Omental fat pad (tissue), 4 donors: ENCODE data around the gene SDK1. TPM values are rescaled to one million over a fixed set of nuclear protein-coding genes. Genes with fewer than 3 reads are reported as not detected.
"Not testable (repeated sequence)": the region's sequence is repeated elsewhere in the genome, so short reads cannot be mapped to it uniquely, and the experiment has no call there.

Source experiments
- ATAC-seq: fragments of 150-250 bp; one replicate; pipeline ENCODE4 v1.9.1; 2016; ENCODE audit warnings: mild to moderate bottlenecking, moderate library complexity; ENCODE audit not compliant: low FRiP score
- DNase-seq: peaks from one replicate; pipeline ENCODE4 v3.0.0-alpha.2; 2019; ENCODE audit warnings: low spot score
- CTCF ChIP-seq, 3 donors: fragments of 450-650 bp; IDR thresholded peaks; one replicate each; pipeline ENCODE4 v1.5.1; 2016 to 2017; ENCODE audit warnings: antibody characterized with exemption in 3 of 3, mild to moderate bottlenecking in 3 of 3, moderate library complexity in 2 of 3
- total RNA-seq, 4 donors: library from RNA; depleted of rRNA; stranded (reverse); fragments of >200 nt; gene quantifications; one replicate each; pipeline ENCODE4 v1.1.0, GENCODE V29; 2016

SDK1 gene
- total RNA-seq, 4 donors from 2014 or later, result 2.5 to 14.7 (median 5.4) TPM

GRCh38 chr7:3960942-3961341, 659.9 kb downstream of the SDK1 start:
- no peak for TF ChIP-seq CTCF (IDR thresholded peaks at IDR 0.05)
- ATAC-seq (no peak), DNase-seq (no peak)

GRCh38 chr7:3961857-3962503, 660.9 kb downstream of the SDK1 start:
- TF ChIP-seq CTCF (IDR thresholded peaks at IDR 0.05), result no peak
- DNase-seq (no peak), ATAC-seq (no peak)

- ATAC-seq, result not testable (repeated sequence)
Observed at GRCh38 chr7:3963768-3964167, 662.7 kb downstream of the SDK1 start.

GRCh38 chr7:3964980-3965606, 664.0 kb downstream of the SDK1 start:
- no peak for TF ChIP-seq CTCF (IDR thresholded peaks at IDR 0.05)
- DNase-seq (no peak), ATAC-seq (no peak)

More at GRCh38 chr7:3963768-3964167, 662.7 kb downstream of the SDK1 start:
- not testable (repeated sequence) for DNase-seq

GRCh38 chr7:3965794-3966395, 664.8 kb downstream of the SDK1 start:
- ATAC-seq (no peak), DNase-seq (no peak)
- no peak for TF ChIP-seq CTCF (IDR thresholded peaks at IDR 0.05)

- ATAC-seq, result no peak
- TF ChIP-seq CTCF (IDR thresholded peaks at IDR 0.05), result no peak
- DNase-seq, result no peak
Observed at GRCh38 chr7:3968234-3968633, 667.2 kb downstream of the SDK1 start.

- DNase-seq (no peak), ATAC-seq (no peak)
- no peak for TF ChIP-seq CTCF (IDR thresholded peaks at IDR 0.05)
Observed at GRCh38 chr7:3969286-3969685, 668.2 kb downstream of the SDK1 start.
